ENCODE measurements around the gene ZNF24. TPM values are rescaled to one million over a fixed set of nuclear protein-coding genes. Genes with fewer than 3 reads are reported as not detected.

Gene ZNF24
- polyA plus RNA-seq, 4 donors, result 69.1 to 86.9 (median 85.6) TPM

DNA sequence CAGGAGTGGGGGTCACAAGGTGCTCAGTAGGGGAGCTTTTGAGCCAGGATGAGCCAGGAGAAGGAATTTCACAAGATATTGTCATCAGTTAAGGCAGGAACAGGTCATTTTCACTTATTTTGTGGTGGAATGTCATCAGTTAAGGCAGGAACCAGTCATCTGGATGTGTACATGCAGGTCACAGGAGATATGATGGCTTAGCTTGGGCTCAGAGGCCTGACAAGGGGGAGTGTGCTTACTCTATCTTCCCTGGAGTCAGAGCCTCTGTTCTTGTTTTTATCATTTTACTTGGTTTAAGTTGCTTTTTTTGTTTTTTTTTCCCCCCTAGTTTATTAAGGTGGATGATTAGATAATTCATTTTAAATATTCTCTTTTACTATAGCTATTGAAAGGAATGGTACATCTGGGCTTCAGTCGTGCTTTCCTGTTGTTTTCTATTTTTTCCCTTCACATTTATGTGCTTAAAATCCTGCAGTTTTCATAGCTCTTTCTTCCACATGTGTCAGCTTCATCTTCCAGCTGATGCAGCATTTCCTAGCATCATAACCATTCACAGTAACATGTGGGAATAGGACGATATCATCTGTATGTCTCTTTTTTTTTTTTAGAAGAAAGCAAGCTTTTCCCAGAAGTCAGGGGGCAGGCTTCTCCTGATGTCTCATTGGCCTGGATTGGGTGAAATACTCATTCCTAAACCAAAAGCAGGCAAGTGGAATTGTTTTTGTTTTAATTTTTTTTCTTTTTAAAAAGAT is 17.5 kb upstream of the ZNF24 start:
- no peak for DNase-seq (ENCODE audit: low read depth in 4 of 4, low spot score in 3 of 4)

DNA sequence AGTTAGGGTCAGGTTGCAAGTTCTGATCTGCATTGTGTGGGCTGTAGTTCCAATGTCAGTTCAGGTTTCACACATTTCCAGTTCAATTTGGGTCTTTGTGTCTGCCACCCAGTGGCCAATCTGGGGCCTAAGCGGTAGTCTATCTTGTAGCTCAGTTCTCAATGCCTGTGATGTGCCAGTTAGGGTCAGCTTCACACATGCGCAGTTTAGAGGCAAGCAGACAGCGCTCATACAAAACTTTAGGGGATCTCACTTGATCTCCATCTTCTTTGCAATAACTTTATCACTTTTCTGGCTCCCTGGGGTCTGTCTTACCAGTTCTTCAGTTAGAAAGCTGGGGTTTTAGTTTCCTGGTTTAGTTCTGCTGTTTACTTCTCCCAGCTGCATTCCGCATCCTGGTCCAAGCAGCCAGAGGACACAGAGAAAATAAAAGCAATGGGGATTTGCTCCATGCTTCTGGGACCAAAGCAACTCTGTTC is 11.0 kb upstream of the ZNF24 start:
- peak in 1 of 4 donors; percentile 58 for DNase-seq (ENCODE audit: low read depth in 4 of 4, low spot score in 3 of 4)

DNA sequence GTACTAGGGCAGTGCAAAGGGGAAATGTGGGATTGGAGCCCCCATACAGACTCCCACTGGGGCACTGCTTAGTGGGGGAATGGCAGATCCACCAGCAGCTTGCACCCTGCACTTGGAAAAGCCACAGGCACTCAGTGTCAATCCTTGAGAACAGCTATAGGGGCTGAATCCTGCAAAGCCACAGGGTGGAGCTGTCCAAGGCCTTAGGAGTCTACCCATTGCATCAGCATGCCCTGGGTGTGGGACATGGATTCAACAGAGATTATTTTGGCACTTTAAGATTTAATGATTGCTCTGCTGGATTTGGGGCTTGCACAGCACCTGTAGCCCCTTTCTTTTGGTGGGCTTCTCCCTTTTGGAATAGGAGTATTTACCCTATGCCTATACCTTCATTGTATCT is 8.6 kb upstream of the ZNF24 start:
- no peak for DNase-seq (ENCODE audit: low read depth in 4 of 4, low spot score in 3 of 4)

DNA sequence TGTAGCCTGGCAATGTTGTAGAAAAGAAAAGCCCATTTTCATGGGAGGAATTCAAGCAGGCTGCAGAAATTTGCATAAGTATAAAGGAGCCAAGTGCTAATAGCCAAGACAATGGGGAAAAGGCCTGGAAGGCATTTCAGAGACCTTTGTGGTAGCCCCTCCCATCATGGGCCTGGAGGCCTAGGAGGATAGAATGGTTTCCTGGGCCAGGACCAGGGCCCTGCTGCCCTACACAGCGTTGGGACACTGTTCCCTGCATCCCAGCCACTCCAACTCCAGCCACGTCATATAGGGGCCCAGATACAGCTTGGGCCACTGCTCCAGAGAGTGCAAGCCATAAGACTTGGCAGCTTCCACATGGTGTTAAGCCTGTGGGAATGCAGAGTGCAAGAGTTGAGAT is 8.1 kb upstream of the ZNF24 start:
- no peak for DNase-seq (ENCODE audit: low read depth in 4 of 4, low spot score in 3 of 4)

DNA sequence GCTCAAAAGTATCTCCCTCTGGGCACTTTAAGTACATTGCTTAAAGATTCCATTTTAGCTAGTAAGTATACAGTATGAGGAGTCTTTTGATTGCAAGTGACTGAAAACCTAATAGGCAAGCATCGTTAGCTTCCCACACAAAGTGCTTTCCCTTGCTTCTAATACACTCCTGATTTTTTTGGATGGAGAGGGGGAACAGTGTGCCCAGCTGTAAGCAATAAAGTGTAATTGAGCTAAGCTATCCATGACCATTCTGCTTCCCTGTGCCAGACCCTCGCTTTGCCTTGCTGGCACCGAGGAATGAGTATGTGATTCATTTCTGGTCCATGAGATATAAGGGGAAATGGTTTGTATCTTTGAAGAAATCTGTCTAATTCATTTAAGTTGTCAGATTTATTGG is 3.8 kb upstream of the ZNF24 start:
- DNase-seq (ENCODE audit: low read depth in 4 of 4, low spot score in 3 of 4), result no peak

DNA sequence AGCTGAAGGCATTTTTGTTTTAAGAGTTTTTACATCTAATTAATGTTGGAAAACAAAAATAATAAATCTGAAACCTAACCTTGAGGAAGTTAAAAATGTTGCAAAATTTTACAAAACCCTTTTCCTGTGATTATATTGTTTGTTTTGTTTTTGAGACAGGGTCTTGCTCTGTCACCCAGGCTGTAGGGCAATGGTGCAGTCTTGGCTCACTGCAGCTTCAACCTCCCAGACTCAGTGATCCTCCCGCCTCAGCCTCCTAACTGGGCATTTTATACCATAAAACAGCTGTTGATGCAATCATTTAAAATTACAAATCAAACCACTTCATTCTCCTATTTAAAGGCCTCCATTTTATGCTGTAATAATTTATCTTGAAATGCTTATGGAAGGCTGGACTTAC is 1.7 kb upstream of the ZNF24 start:
- DNase-seq (ENCODE audit: low read depth in 4 of 4, low spot score in 3 of 4), result no peak

DNA sequence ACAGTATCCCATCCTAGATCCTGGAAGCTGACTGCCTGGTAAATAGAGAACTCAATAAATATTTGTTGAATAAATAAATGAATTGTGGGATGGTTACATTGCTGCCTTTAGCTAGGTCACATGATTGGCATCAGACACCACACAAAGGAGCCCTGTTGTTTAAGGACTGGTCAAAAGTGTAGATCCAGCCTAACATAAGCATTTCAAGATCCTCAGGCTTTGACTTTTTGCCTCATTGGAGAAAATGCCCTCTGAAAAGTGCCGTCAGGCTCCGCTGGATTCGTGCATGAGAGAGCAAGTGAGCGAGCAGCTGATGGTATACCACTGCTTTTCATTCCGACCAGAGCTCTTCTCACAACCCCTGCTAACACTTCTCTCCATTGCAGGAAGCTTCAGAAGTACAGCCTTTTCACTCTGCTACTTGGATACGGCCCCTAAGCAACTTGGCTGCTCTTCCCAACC is 1.3 kb upstream of the ZNF24 start:
- peak in 2 of 4 donors; percentile 43 to 56 for DNase-seq (ENCODE audit: low read depth in 4 of 4, low spot score in 3 of 4)

DNA sequence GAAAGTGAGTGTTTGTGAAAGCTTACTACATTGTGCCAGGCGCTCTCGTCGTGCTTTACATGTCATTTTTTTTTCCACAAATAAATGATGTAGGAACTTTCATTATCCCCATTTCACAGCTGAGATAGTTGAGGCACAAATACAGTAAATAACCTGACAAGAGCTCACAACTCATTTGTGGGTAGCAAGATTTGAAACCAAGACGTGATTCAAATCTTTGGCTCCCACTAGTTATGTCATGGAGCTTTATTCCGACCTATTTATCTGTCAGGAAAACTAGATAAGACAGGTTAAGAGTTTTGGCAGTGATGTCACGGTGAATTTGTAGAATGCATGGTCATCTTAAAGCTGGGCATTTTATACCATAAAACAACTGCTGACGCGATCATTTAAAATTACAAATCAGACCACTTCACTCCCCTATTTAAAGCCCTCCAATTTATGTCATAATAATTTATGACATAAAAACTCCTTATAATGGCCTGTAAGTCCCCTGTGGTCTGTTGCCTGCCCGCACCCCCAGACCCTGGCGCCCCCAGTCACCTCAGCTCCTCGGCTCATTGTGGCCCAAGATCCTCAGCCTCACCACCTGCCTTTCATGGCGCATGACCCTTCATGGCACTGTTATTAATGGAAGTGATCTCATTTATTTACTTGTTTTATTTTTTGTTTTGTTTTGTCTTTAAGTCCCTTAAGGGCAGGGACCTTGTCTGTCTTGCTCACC is 678 bp upstream of the ZNF24 start:
- DNase-seq (ENCODE audit: low read depth in 4 of 4, low spot score in 3 of 4), result no peak

DNA sequence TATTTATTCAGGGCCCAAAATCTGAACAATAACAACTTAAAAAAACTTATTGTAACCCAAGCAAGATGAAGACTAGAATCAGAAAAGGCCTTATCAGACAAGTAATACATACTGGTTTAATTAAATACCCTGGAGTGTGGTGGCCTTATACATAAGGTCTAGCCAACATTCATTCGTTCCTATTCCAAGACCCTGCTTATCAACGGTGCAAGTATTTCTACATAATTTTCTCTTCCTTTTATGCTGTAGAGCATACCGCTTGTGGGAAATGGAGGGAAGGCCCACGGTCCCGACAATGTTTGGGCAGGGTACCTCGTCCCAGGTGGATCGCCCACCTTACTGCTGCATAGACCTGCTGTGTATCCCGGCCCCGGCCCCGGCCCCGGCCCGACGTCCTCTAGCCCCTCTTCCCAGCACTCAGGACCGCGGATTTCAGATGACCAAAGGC is 708 bp downstream of the ZNF24 start:
- no peak for DNase-seq (ENCODE audit: low read depth in 4 of 4, low spot score in 3 of 4)

DNA sequence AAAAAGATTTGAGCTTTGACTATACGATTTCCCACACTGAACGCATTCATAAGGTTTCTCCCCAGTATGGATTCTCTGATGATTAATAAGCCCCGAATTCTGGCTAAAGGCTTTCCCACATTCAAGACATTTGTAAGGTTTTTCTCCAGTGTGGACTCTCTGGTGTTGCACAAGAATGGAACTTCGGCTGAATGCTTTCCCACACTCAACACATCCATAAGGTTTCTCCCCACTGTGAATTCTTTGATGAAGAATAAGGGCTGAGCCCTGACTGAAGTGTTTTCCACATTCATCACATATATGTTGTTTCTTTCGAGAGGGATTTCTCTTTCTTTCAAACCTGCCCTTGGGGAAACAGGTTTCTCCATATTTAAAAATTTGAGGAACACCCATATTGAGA is 6.9 kb downstream of the ZNF24 start:
- no peak for DNase-seq (ENCODE audit: low read depth in 4 of 4, low spot score in 3 of 4)

DNA sequence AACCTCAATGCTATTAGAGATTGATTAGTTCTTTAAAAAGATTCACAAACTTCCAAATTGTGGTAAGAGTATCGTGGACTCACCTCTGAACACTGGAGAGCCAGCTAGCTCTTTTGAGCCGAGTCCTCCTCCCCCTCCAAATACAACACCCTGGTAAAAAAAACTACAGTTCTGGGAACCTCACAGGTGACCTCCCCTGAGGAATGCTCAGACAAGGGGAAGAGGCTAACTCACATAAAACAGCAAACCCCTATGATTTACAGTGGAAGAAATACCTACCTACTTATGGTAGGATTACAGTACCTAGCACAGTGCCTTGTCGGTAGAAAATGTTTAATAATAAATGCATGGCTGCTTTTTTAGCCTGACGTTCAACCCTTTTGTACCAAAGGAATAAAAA is 8.4 kb downstream of the ZNF24 start:
- no peak for DNase-seq (ENCODE audit: low read depth in 4 of 4, low spot score in 3 of 4)

DNA sequence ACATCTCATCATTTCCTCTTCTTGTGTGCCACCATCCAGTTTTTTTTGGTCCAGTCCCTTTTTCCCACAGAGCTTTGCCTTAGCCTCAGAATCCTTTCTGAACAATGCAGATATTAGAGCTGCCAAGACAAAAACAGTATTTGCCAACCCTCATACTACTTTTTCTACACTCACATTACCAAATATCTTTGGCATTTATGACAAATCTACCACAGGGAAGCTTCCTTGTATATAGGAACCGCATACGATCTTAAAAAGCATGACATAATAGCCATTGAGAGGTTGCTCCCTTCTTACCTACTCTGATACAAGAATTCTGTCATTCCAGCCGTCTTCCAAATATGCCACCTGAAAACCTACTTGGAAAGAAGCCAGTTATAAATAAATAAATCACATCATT is 9.4 kb downstream of the ZNF24 start:
- DNase-seq (ENCODE audit: low read depth in 4 of 4, low spot score in 3 of 4), result no peak

DNA sequence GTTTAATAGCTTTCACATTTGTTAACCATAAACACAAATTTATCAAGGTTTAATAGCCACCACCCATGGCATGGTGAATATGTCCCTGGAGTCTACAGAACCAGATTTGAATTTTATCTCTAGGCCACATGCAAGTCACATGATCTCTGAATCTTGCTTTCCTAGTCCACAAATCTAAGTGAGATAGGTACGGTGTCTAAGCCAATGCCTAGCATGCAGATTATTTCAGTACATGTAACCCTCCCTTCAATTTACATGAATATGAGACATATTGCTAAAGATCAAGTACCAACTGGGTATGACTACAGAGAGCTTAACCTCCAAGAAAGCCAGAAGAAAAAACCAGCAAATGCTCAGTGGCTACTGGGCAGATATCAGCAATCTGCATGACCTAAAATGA is 10.0 kb downstream of the ZNF24 start:
- DNase-seq (ENCODE audit: low read depth in 4 of 4, low spot score in 3 of 4), result no peak

DNA sequence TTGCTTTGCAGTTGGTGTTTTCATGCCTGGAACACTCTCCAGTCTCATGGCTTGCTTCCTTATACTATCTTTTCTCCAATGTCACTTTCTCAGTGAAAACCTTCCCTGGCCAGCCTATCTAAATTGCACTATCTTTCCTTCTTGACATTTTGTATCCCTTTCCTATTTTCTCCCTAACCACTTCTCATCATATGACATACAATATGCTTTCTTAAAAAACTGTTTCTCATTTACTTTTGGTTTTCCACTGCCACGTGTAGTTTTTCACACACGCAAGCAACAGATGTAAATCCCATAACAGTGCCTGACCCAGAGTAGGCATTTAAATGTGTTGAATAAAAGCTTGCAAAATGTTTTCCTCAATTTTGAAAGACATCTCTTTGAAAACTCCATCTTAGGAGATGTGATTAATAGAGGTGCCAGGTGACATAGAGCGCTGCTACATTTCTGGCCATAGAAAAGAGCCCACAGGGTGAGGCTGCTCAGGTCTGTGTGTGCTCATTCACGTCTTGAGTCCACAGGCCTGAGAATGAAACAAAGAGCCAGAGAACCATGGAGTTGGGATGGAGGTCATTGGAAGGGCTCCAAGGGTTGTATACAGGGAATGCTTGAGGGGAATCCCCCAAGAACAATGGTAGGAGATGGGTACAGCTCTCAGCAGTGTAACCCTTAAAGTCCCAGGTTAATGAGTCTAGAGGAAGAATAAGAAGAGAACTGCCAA is 12.7 kb downstream of the ZNF24 start:
- DNase-seq (ENCODE audit: low read depth in 4 of 4, low spot score in 3 of 4), result no peak

DNA sequence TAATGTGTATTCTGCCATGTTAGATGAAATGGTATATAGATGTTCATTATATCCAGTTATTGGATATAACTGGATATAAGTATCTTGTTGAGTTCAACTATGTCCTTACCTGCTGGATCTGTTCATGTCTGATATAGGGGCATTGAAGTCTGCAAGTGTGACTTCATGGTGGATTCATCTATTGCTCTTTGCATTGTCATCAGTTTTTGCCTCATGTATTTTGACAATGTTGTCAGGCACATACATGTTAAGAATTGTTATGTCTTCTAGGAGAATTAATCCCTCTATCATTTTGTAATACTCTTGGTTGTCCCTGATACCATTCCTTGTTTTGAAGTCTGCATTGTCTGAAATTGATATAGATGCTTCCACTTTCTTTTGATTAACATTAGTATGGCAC is 15.4 kb downstream of the ZNF24 start:
- DNase-seq (ENCODE audit: low read depth in 4 of 4, low spot score in 3 of 4), result no peak

DNA sequence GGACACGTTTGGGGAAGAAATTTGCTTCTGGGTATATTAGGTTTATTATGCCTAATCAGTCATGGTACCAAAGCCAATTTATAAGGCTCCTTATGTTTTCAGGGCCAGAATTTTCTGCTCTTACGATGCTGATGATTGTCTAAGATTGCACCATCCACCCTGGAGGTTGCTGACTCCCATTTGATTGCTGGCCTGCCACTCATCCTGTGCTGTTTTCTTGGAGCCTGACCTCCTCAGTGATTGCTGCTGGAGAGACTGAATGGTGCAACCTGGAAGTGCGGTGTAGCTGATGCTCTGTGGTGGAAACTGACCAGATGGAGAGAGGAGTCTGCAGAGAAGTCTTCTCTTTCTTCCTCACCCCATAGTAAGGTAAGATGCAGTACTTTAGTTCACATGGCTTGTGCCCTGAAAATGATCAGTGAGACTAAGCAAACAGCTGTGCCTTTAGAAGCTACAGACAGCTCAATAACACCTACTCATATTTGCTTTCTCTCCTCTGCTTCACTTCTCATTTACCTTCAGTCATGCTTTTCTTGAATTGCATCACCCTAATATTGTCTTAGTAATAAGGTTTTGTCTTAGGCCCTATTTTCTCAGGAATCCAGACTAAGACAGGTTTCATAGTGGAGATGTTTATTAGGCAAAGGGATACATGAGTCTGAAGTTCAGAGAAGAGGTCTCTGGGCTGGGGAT is 17.4 kb downstream of the ZNF24 start:
- DNase-seq (ENCODE audit: low read depth in 4 of 4, low spot score in 3 of 4), result no peak

DNA sequence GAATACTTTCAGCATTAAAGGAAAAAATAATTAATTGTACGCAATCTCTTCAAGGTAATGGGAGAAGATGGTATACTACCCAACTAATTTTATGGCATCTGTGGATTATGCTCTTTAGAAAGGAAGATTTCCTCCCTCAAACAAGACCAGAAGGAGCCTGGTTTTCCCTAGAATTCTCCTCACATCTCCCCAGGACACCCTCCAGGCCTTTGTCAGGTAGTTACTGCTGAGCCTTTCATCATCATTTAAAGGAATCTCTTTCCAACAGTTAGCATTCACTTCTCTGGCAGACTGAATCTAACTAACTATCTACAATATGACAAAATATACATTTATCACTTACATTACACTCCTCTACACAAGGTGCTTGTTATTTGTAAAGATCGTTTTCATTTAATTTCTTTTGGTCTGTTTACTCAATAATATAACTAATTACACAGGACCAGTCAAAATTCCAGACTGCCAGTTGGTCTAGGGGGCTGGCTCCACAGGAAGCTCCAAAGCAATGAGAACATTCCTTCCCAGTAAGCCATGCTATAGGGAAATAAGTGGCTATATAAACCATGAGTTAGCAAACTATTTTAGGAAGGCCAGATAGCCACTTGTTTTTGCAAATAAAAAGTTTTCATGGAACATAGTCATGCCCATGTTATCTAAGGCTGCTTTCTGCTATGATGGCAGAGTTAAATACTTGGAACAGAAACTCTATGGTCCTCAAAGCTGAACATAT is 19.1 kb downstream of the ZNF24 start:
- DNase-seq (ENCODE audit: low read depth in 4 of 4, low spot score in 3 of 4), result no peak

DNA sequence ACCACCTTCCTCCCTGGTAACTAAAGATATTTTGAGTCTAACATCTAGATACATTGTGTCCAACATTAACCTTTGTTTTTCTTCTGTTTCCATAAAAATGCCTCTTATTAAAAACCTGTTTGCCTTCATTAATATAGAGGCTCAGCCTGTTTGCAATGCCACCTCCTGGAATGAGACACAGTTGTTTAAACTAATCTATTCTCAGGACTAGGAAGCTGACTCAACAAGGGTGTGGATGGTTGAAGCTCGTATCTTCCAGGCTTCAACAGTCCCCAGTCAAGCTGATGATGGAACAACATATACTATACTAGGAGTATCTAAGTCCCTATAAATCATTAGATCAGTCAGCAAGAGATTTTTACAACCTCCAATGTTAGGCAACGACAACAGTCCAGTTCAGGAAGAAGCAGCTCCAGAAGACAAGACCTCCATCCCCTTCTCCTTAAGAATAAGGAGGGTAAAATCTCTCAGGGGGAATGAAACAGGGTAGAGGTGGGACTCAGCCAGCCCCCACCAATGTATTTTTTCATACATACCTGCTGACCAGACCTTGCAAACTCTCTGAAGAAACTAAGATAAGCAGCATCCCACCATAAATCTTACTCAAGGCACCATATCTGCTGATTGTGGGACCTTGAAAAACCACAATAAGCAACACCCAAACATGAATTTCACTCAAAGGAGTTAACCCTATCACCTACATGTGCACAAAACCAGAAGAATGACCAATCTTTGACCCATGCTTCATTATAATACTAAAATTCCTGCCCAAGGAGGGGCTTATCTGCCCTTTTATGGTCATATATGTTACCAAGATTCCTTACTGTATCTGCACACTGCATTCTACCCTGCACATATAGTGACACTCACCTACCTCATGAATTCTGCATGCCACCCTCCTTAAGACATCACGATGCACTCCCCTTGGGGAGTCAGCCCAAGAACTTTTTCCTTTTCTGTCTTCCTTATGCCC is 21.4 kb downstream of the ZNF24 start:
- no peak for DNase-seq (ENCODE audit: low read depth in 4 of 4, low spot score in 3 of 4)

DNA sequence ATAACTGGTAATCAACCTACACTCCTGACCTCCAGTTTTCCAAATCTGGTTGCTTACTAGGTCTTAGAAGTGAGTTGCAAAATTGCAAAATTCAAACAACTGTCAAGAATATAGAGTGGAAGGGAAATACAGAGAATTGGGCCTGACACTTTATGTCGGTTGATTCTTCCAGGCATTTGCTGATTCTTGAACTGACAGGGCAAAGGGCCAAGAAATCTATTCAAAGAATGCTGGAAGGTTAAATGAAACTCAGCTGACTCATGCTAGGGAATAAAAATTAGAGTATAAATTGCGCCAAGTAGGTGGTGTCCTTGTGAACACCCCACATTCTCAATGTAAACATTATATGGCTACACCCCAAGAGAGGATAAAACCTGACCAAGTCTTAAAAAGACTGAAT is 32.7 kb downstream of the ZNF24 start:
- DNase-seq (ENCODE audit: low read depth in 4 of 4, low spot score in 3 of 4), result no peak

All from right renal pelvis (tissue), 4 donors.